Adrenal gland (tissue), 12 donors: Measurements from ENCODE around the gene GSTO2. TPM values are rescaled to one million over a fixed set of nuclear protein-coding genes. Genes with fewer than 3 reads are reported as not detected.
A peak's percentile ranks its signal among the peaks of the same experiment; 100 is the strongest.

Source experiments
- DNase-seq, 7 donors: peaks; one replicate each; pipeline ENCODE4 v3.0.0-alpha.2; 2019 to 2020
- H3K27ac ChIP-seq, 5 donors: fragments of 200-600 bp; sonication (generic) in 4 of 5; 1 replicate in 3 of 5; 2 replicates in 2 of 5; pipeline versions ENCODE4 v1.5.1 to v1.8.0; 2016 to 2020; ENCODE audit warnings: mild to moderate bottlenecking in 1 of 5
- H3K27me3 ChIP-seq: fragments of 200-600 bp; 2 replicates; pipeline ENCODE4 v1.8.0; 2021
- H3K36me3 ChIP-seq, 2 donors: fragments of 200-600 bp; replicated peaks in 1 of 2; 1 replicate in 1 of 2; 2 replicates in 1 of 2; pipeline versions ENCODE4 v1.5.1 to v1.8.0; 2018 to 2022
- H3K4me1 ChIP-seq, 2 donors: fragments of 200-600 bp; replicated peaks in 1 of 2; 1 replicate in 1 of 2; 2 replicates in 1 of 2; pipeline versions ENCODE4 v1.5.1 to v1.8.0; 2018 to 2021
- H3K4me3 ChIP-seq, 4 donors: fragments of 200-600 bp; sonication (generic) in 3 of 4; one replicate each; pipeline ENCODE4 v1.5.1; 2016 to 2018
- H3K9me3 ChIP-seq, 3 donors: fragments of 200-600 bp; sonication (generic) in 1 of 3; replicated peaks in 1 of 3; 1 replicate in 2 of 3; 2 replicates in 1 of 3; pipeline versions ENCODE4 v1.5.1 to v1.8.0; 2016 to 2021
- CTCF ChIP-seq, 6 experiments: fragments of 450-650 bp in 4 of 6; fragments of 200-600 bp in 2 of 6; sonication (generic) in 1 of 6; IDR thresholded peaks; 1 replicate in 5 of 6; 2 replicates in 1 of 6; pipeline versions ENCODE4 v1.5.1 to v1.8.0; 2016 to 2021; ENCODE audit warnings: antibody characterized with exemption in 6 of 6, mild to moderate bottlenecking in 2 of 6, moderate library complexity in 1 of 6
- POLR2A ChIP-seq, 2 donors: fragments of 450-650 bp; IDR thresholded peaks; one replicate each; pipeline ENCODE4 v1.6.1; 2017; ENCODE audit warnings: antibody characterized with exemption in 2 of 2, mild to moderate bottlenecking in 2 of 2, moderate library complexity in 1 of 2
- WGBS, 4 donors: extraction: QIAGEN DNeasy Blood & Tissue Kit in 2 of 4; methylation state at CpG; one replicate each; pipeline versions ENCODE4 v1.1.5 to v1.1.7; 2013 to 2017; 5-methylcytosine and 5-hydroxymethylcytosine counted together
- intact Hi-C, 2 donors: fragments of 100-400 bp; cut with DNase I; formaldehyde crosslinking; loops; one replicate each; pipeline versions ENCODE4 v1.14.1 to v1.15.0; 2022 to 2023
- polyA plus RNA-seq, 3 donors: library from polyadenylated mRNA; stranded (reverse); fragments of 200-250 nt in 2 of 3; fragments of 350-450 nt in 1 of 3; fragmentation: Illumina TruSeq in 1 of 3; extraction: RNeasy Lipid Tissue Mini Kit (QIAGEN cat#74804) in 1 of 3; gene quantifications; one replicate each; pipeline ENCODE4 v1.2.3, GENCODE V29; 2013 to 2014
- total RNA-seq, 9 donors: library from RNA; depleted of rRNA in 4 of 9; stranded (reverse); fragments of >200 nt in 4 of 9; fragments of 120-200 nt in 1 of 9; fragmentation: NEBNext Ultra II Directional in 1 of 9; extraction: Animal tissue kit (Norgen Biotek cat#: 25700) in 1 of 9; gene quantifications; one replicate each; pipeline versions ENCODE4 v1.1.0 to v1.2.4, GENCODE V29; 2013 to 2023
- donor health status: healthy with polysubstance abuse.
- donor health status: Bipolar disorder and iron deficiency.
- donor health status: DM: yes; HTN: yes; CAD: no.
- donor health status: DM: no; HTN: no; CAD: no.
- donor health status: DM: no; HTN: no; CAD: no.
- donor health status: DM: yes; HTN: yes; CAD: no.

GSTO2 gene
- total and polyA plus RNA-seq, 12 donors, result 3.7 to 15.3 (median 7.3) TPM

- whole genome bisulfite sequencing, 4 donors, result 65 to 84% (median 74%) methylated on average over 6 of the region's 6 CpGs
- intact Hi-C loops, result no loop called here
- TF ChIP-seq POLR2A (IDR thresholded peaks at IDR 0.05), result no peak
- no peak for TF ChIP-seq CTCF (IDR thresholded peaks at IDR 0.05)
- Histone ChIP-seq H3K36me3 (peaks cover 0 to 74% of the 10 kb centered on the region in 2 donors), H3K9me3 (no peaks in the 10 kb centered on the region), H3K4me1 (peaks cover 35 to 70% of the 10 kb centered on the region in 2 donors), H3K4me3 (no peak overlapping the region), H3K27ac (peak overlapping the region in 3 of 5 donors; percentile 12 to 56 (median 34)), H3K27me3 (no peaks in the 10 kb centered on the region)
- no peak for DNase-seq
These were observed 8.8 kb upstream of the GSTO2 start for GRCh38 chr10:104259999-104260774.

GRCh38 chr10:104260775-104261115, 8.2 kb upstream of the GSTO2 start:
- Histone ChIP-seq H3K27ac (peak overlapping the region in 2 of 5 donors; percentile 34 to 56), H3K9me3 (no peaks in the 10 kb centered on the region), H3K27me3 (no peaks in the 10 kb centered on the region), H3K36me3 (peaks cover 0 to 79% of the 10 kb centered on the region in 2 donors), H3K4me1 (peaks cover 39 to 75% of the 10 kb centered on the region in 2 donors), H3K4me3 (no peak overlapping the region)
- no peak for DNase-seq
- 15 to 20% (median 16%) methylated on average over 3 of the region's 3 CpGs for WGBS, 4 donors
- intact Hi-C loops, result no loop called here
- TF ChIP-seq CTCF (IDR thresholded peaks at IDR 0.05) (no peak), POLR2A (IDR thresholded peaks at IDR 0.05) (no peak)

GRCh38 chr10:104262055-104262454, 6.9 kb upstream of the GSTO2 start:
- no peak overlapping the region for H3K27ac ChIP-seq
- intact Hi-C loops, result no loop called here

GRCh38 chr10:104264783-104265182, 4.2 kb upstream of the GSTO2 start:
- Histone ChIP-seq H3K9me3 (no peaks in the 10 kb centered on the region), H3K36me3 (peaks cover 0 to 76% of the 10 kb centered on the region in 2 donors), H3K4me3 (no peak overlapping the region), H3K4me1 (peaks cover 33 to 55% of the 10 kb centered on the region in 2 donors), H3K27me3 (no peaks in the 10 kb centered on the region), H3K27ac (no peak overlapping the region)
- no peak for TF ChIP-seq CTCF (IDR thresholded peaks at IDR 0.05)
- TF ChIP-seq POLR2A (IDR thresholded peaks at IDR 0.05), result no peak
- 91 to 96% (median 94%) methylated on average over 5 of the region's 5 CpGs for WGBS, 4 donors
- no peak for DNase-seq
- intact Hi-C loops, result no loop called here

More at GRCh38 chr10:104262055-104262454, 6.9 kb upstream of the GSTO2 start:
- Histone ChIP-seq H3K27me3 (no peaks in the 10 kb centered on the region), H3K4me1 (peaks cover 26 to 65% of the 10 kb centered on the region in 2 donors), H3K9me3 (no peaks in the 10 kb centered on the region), H3K4me3 (no peak overlapping the region), H3K36me3 (peaks cover 0 to 92% of the 10 kb centered on the region in 2 donors)
- no peak for TF ChIP-seq CTCF (IDR thresholded peaks at IDR 0.05)
- no peak for TF ChIP-seq POLR2A (IDR thresholded peaks at IDR 0.05)
- 87 to 91% (median 88%) methylated on average over 5 of the region's 5 CpGs for WGBS, 4 donors
- no peak for DNase-seq
